K562 (cell line): ENCODE data around the gene CHST14. TPM values are rescaled to one million over a fixed set of nuclear protein-coding genes. Genes with fewer than 3 reads are reported as not detected.
A peak's percentile ranks its signal among the peaks of the same experiment; 100 is the strongest.

ENCODE experiments used
- ELF2 ChIP-seq: fragments of 250-450 bp; sonication (Bioruptor Pico); IDR thresholded peaks from 2 replicates; pipeline ENCODE4 v1.5.0; 2021; ENCODE audit warnings: mild to moderate bottlenecking
- FOXJ2 ChIP-seq: fragments of 200-800 bp; sonication (Bioruptor generic); IDR thresholded peaks from 2 replicates; pipeline ENCODE4 v1.6.1; 2016; ENCODE audit warnings: missing genetic modification characterization, missing compliant biosample characterization
- MAZ ChIP-seq, 2 experiments: fragments of 450-650 bp in 1 of 2; sonication (generic) in 1 of 2; formaldehyde crosslinking; IDR thresholded peaks in 1 of 2; conservative IDR thresholded peaks in 1 of 2; 2 replicates each; pipeline versions ENCODE4 v1.4.0 to v1.5.0; 2020; ENCODE audit warnings: mild to moderate bottlenecking in 1 of 2, missing genetic modification reagents in 1 of 2
- NR3C1 ChIP-seq: sonication (generic); formaldehyde crosslinking; IDR thresholded peaks from 2 replicates; pipeline ENCODE4 v1.8.1; 2022; ENCODE audit warnings: missing genetic modification reagents
- RBFOX2 ChIP-seq: fragments of 200-400 bp; formaldehyde crosslinking; IDR thresholded peaks from 2 replicates; pipeline ENCODE4 v1.6.1; 2017; ENCODE audit warnings: low read depth, mild to moderate bottlenecking, low read length, moderate library complexity
- SIN3B ChIP-seq: fragments of 450-650 bp; IDR thresholded peaks from 2 replicates; pipeline ENCODE4 v1.6.1; 2017; ENCODE audit warnings: low read depth, mild to moderate bottlenecking, moderate library complexity
- TCF7L2 ChIP-seq: fragments of 150-350 bp; IDR thresholded peaks from 2 replicates; pipeline ENCODE4 v1.6.1; 2016; ENCODE audit warnings: low read depth, mild to moderate bottlenecking, low read length, moderate library complexity
- ZNF764 ChIP-seq: fragments of 250-450 bp; sonication (Bioruptor Pico); IDR thresholded peaks from 2 replicates; pipeline ENCODE4 v1.4.0; 2020; ENCODE audit warnings: low read depth, mild to moderate bottlenecking, moderate library complexity
- ZNF766 ChIP-seq: fragments of 200-800 bp; sonication (Bioruptor generic); conservative IDR thresholded peaks from 2 replicates; pipeline ENCODE4 v1.6.1; 2016; ENCODE audit warnings: missing genetic modification characterization, missing compliant biosample characterization
- polyA plus RNA-seq, 8 experiments: library from polyadenylated mRNA; depleted of rRNA in 4 of 8; stranded (reverse) in 5 of 8; unstranded in 3 of 8; fragments of >200 nt; fragmentation: Nextera tagmentation in 2 of 8; fragmentation: Illumina TruSeq in 1 of 8; extraction: Ambion mirVana in 2 of 8; extraction: Trizol in 1 of 8; gene quantifications; 2 replicates each; pipeline versions ENCODE4 v1.2.1 to v1.2.3, GENCODE V29; 2011 to 2014; ENCODE audit warnings: inconsistent platforms in 1 of 8, missing spikeins in 1 of 8
- total RNA-seq, 7 experiments: library from RNA; depleted of rRNA in 6 of 7; stranded (reverse); fragments of >200 nt in 6 of 7; fragmentation: Illumina TruSeq in 2 of 7; extraction: Trizol in 2 of 7; gene quantifications; 2 replicates each; pipeline versions ENCODE4 v1.2.1 to v1.2.3, GENCODE V29; 2011 to 2021; ENCODE audit warnings: low replicate concordance in 1 of 7
- TF ChIP-seq, protein P1 (sequence below): sonication (generic); formaldehyde crosslinking; IDR thresholded peaks from 2 replicates; pipeline ENCODE4 v1.8.0; 2022; ENCODE audit warnings: mild to moderate bottlenecking, missing genetic modification reagents
- TF ChIP-seq, protein P2 (sequence below), 2 experiments: fragments of 450-650 bp; conservative IDR thresholded peaks; 2 replicates each; pipeline ENCODE4 v1.6.1; 2017; ENCODE audit warnings: mild to moderate bottlenecking in 2 of 2, moderate library complexity in 2 of 2
- TF ChIP-seq, protein P3 (sequence below): fragments of 250-450 bp; sonication (Bioruptor Pico); IDR thresholded peaks from 2 replicates; pipeline ENCODE4 v1.4.0; 2020; ENCODE audit warnings: mild to moderate bottlenecking, moderate library complexity
- TF ChIP-seq, protein P4 (sequence below): fragments of 450-650 bp; IDR thresholded peaks from 2 replicates; pipeline ENCODE4 v1.6.1; 2017; ENCODE audit warnings: antibody characterized with exemption, mild to moderate bottlenecking
- TF ChIP-seq, protein P5 (sequence below): sonication (generic); formaldehyde crosslinking; IDR thresholded peaks from 2 replicates; pipeline ENCODE4 v1.9.0; 2022; ENCODE audit warnings: mild to moderate bottlenecking, missing genetic modification reagents

Gene CHST14
- total and polyA plus RNA-seq, 9 of the 15 experiments (the other 6 are each of a cell fraction or from before 2014, with no cell fraction given), result 1.6 to 12.1 (median 4.5) TPM

DNA sequence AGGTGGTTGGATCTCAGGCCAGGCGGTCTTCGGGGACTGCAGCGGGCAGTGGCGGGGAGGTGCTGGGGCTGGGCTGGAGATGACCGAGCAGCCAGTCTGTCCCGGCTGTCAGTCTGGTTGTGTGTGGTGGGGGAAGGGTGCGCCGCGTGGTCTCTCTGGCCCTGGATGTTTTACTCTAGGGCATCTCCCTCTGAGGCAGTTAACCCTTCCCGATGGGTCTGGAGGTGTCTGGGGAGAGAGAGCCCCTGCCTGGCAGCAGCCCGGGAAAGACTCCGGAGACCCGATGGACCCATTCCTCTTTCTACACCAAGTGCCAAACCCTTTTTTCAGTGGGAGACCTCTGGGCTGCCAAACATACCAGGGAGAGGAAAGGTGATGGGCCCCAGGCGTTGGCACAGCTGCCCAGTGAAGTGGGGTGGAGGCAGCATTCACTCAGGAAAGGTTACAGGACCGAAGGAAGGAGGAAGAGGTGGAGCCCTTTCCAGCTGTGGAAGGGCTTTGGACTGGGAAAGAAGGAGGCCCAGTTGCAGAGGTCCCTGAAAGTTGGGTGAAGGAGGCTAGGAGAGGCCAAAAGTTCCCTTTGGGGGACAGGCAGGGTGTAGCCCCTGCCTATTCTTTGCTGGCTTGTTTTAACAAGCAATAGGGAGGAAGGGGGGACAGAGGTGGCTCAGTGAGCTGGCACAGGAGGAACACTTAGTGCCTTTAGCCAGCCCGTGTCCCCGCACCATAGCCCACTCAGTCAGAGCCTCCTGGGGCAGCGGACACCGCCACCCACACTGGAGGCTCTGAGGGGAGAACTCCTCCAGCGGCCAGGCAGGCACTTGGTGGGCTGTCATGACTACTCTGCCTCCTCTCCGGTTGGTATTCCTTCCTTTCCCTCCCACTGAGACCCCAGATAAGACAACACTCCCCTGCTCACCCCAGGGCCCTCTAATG, 32.8 kb upstream of the CHST14 start (continued):
- no peak for TF ChIP-seq ZNF764 (CRISPR knock-in tag)
- TF ChIP-seq, protein P1, sequence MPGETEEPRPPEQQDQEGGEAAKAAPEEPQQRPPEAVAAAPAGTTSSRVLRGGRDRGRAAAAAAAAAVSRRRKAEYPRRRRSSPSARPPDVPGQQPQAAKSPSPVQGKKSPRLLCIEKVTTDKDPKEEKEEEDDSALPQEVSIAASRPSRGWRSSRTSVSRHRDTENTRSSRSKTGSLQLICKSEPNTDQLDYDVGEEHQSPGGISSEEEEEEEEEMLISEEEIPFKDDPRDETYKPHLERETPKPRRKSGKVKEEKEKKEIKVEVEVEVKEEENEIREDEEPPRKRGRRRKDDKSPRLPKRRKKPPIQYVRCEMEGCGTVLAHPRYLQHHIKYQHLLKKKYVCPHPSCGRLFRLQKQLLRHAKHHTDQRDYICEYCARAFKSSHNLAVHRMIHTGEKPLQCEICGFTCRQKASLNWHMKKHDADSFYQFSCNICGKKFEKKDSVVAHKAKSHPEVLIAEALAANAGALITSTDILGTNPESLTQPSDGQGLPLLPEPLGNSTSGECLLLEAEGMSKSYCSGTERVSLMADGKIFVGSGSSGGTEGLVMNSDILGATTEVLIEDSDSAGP (CRISPR knock-in tag), result no peak
- TF ChIP-seq NR3C1, result no peak
- TF ChIP-seq, protein P2, sequence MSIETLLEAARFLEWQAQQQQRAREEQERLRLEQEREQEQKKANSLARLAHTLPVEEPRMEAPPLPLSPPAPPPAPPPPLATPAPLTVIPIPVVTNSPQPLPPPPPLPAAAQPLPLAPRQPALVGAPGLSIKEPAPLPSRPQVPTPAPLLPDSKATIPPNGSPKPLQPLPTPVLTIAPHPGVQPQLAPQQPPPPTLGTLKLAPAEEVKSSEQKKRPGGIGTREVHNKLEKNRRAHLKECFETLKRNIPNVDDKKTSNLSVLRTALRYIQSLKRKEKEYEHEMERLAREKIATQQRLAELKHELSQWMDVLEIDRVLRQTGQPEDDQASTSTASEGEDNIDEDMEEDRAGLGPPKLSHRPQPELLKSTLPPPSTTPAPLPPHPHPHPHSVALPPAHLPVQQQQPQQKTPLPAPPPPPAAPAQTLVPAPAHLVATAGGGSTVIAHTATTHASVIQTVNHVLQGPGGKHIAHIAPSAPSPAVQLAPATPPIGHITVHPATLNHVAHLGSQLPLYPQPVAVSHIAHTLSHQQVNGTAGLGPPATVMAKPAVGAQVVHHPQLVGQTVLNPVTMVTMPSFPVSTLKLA (conservative IDR thresholded peaks at IDR 0.05), result peak in 1 of 2 experiments; percentile 56; a peak in 3 of 4 replicates
- no peak for TF ChIP-seq MAZ (CRISPR knock-in tag; conservative IDR thresholded peaks at IDR 0.05 in 1 of 2, IDR thresholded peaks at IDR 0.05 in 1 of 2)
- TF ChIP-seq, protein P3, sequence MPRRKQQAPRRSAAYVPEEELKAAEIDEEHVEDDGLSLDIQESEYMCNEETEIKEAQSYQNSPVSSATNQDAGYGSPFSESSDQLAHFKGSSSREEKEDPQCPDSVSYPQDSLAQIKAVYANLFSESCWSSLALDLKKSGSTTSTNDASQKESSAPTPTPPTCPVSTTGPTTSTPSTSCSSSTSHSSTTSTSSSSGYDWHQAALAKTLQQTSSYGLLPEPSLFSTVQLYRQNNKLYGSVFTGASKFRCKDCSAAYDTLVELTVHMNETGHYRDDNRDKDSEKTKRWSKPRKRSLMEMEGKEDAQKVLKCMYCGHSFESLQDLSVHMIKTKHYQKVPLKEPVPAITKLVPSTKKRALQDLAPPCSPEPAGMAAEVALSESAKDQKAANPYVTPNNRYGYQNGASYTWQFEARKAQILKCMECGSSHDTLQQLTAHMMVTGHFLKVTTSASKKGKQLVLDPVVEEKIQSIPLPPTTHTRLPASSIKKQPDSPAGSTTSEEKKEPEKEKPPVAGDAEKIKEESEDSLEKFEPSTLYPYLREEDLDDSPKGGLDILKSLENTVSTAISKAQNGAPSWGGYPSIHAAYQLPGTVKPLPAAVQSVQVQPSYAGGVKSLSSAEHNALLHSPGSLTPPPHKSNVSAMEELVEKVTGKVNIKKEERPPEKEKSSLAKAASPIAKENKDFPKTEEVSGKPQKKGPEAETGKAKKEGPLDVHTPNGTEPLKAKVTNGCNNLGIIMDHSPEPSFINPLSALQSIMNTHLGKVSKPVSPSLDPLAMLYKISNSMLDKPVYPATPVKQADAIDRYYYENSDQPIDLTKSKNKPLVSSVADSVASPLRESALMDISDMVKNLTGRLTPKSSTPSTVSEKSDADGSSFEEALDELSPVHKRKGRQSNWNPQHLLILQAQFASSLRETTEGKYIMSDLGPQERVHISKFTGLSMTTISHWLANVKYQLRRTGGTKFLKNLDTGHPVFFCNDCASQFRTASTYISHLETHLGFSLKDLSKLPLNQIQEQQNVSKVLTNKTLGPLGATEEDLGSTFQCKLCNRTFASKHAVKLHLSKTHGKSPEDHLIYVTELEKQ (CRISPR knock-in tag), result no peak
- TF ChIP-seq RBFOX2, result peak; percentile 34; the same call in 1 of the 2 replicates
- TF ChIP-seq, protein P4, sequence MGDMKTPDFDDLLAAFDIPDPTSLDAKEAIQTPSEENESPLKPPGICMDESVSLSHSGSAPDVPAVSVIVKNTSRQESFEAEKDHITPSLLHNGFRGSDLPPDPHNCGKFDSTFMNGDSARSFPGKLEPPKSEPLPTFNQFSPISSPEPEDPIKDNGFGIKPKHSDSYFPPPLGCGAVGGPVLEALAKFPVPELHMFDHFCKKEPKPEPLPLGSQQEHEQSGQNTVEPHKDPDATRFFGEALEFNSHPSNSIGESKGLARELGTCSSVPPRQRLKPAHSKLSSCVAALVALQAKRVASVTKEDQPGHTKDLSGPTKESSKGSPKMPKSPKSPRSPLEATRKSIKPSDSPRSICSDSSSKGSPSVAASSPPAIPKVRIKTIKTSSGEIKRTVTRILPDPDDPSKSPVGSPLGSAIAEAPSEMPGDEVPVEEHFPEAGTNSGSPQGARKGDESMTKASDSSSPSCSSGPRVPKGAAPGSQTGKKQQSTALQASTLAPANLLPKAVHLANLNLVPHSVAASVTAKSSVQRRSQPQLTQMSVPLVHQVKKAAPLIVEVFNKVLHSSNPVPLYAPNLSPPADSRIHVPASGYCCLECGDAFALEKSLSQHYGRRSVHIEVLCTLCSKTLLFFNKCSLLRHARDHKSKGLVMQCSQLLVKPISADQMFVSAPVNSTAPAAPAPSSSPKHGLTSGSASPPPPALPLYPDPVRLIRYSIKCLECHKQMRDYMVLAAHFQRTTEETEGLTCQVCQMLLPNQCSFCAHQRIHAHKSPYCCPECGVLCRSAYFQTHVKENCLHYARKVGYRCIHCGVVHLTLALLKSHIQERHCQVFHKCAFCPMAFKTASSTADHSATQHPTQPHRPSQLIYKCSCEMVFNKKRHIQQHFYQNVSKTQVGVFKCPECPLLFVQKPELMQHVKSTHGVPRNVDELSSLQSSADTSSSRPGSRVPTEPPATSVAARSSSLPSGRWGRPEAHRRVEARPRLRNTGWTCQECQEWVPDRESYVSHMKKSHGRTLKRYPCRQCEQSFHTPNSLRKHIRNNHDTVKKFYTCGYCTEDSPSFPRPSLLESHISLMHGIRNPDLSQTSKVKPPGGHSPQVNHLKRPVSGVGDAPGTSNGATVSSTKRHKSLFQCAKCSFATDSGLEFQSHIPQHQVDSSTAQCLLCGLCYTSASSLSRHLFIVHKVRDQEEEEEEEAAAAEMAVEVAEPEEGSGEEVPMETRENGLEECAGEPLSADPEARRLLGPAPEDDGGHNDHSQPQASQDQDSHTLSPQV, result 0 out of 2 replicates have a peak, but pooled peaks have one; percentile 7
- no peak for TF ChIP-seq ELF2
- TF ChIP-seq, protein P5, sequence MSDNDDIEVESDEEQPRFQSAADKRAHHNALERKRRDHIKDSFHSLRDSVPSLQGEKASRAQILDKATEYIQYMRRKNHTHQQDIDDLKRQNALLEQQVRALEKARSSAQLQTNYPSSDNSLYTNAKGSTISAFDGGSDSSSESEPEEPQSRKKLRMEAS (CRISPR knock-in tag), result peak; percentile 50; the same call in 1 of the 2 replicates
- no peak for TF ChIP-seq SIN3B
- no peak for TF ChIP-seq TCF7L2
- TF ChIP-seq FOXJ2 (tag), result no peak
- TF ChIP-seq ZNF766 (CRISPR knock-in tag), result no peak
